Fibroblast of skin of abdomen (primary cell): ENCODE results near the gene TRABD2B.
A peak's percentile ranks its signal among the peaks of the same experiment; 100 is the strongest.

Experiments
- DNase-seq: peaks from one replicate; pipeline ENCODE4 v3.0.0-alpha.2; 2013

TRABD2B gene

GRCh38 chr1:47769295-47769694 lies 227.9 kb downstream of the TRABD2B start:
- DNase-seq = no peak

- DNase-seq = no peak
Observed at GRCh38 chr1:47767741-47768100, 229.5 kb downstream of the TRABD2B start.

DNA sequence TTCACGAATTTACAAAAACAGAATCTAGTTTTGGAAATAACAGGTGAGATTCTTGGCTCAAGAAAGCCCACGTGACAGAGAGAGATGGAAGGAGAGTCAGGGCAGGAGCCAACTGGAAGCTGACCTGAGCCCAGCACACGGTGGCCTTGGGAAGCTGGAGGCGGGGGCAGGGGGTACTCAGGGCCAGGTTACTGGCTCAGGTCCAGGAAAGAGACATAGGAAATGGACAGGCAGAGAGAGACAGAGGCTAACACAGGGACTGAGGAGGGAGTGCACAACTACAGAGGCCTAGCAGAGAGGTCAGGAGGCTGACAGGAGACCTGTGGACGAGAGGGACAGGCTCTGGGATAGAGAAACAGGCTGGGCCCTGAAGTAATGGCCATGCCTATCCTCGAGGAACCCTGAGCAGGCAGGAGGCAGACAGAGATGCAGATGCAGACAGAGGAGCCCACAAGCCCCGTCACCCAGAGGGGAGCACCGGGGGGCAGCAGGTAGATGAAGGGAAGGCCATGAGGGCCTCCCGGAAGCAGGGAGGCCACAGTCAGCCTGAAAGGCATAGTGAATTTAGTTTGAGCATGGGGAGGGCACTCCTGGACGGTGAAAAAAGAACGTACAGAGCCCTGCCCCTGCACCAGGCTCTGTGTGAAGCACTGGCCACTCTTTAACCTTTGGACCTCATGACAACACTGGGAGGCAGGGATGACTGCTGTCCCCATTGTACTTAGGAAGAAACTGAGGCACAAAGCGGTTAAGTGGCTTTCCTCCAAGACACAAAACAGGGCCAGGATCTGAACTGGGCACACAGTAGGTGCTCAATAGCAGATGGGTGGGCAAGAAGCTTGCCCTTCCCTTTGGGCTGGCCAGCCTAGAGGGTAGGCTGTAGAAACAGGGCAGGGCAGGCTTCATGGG lies 230.1 kb downstream of the TRABD2B start:
- DNase-seq = no peak

- no peak for DNase-seq
Observed at GRCh38 chr1:47765742-47766485, 231.3 kb downstream of the TRABD2B start.

DNA sequence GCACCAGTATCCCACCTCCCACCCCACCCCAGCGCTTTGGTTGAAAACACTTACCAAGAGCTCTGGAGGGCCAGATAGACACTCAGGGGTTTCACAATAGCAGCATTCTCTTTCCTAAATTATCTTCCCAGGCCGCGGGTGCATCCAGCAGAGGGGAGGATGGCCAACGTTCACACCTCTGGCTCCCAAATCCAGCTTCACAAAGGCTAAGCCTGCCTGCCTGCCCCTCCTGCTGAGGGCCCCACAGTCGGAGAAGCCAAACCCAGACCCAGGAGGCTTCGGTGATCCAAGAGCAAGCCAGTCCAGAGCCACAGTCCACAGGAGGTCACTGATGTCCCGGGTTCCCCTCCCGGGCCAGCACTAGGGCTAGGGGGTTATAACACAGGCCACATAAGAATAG lies 231.9 kb downstream of the TRABD2B start:
- DNase-seq = no peak

DNA sequence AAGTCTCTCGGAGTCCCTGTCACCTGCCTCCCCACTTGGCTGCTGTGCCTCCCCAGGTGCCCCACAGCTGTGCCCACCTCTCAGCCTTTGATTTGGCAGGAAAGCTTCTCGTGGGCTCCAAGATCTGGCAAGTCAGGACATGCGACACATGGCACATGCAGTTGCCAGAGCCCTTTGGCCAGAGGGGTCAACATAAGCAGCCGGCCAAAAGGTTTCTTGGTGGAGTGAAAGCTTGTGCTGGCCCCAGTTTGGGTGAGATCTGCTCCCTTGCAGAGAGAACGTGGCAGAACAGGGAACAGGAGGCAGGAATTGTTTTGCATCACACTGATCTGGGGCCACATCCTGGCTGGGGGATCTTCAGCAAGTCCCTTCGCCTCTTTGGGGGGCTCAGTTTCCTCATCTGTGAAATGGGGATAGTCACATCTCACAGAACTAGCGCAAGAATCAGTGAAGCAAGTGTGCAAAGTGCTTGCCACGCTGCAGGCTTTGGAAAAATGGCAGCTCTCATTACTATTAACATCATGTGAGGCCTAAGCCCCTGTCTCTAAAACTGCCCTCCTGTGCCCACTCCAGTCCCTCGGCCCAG lies 232.6 kb downstream of the TRABD2B start:
- DNase-seq = no peak

GRCh38 chr1:47763591-47764171 lies 233.5 kb downstream of the TRABD2B start:
- peak; percentile 9 for DNase-seq

DNA sequence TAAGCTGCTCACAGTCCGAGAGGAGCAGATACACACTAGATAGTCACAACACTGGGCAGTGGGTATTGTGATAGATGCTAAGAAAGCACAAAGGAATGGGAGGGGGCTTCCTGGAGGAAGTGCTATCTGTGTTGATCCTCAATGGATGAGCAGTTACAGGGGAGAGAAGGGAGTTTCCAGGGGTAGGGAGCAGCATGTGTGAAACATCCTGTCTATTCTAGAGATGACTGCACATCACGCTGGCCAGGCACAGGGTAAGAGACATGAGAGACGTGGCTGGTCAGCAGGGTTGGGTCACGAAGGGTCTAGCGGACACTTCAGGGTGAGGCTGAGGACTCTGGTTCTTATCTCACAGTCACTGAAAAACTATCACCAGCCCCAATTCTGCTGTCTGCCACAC lies 235.2 kb downstream of the TRABD2B start:
- no peak for DNase-seq

- DNase-seq = no peak
Observed at GRCh38 chr1:47761201-47761930, 235.8 kb downstream of the TRABD2B start.

GRCh38 chr1:47759936-47760629 lies 237.1 kb downstream of the TRABD2B start:
- DNase-seq = no peak

- no peak for DNase-seq
Observed at GRCh38 chr1:47759251-47759935, 237.8 kb downstream of the TRABD2B start.

DNA sequence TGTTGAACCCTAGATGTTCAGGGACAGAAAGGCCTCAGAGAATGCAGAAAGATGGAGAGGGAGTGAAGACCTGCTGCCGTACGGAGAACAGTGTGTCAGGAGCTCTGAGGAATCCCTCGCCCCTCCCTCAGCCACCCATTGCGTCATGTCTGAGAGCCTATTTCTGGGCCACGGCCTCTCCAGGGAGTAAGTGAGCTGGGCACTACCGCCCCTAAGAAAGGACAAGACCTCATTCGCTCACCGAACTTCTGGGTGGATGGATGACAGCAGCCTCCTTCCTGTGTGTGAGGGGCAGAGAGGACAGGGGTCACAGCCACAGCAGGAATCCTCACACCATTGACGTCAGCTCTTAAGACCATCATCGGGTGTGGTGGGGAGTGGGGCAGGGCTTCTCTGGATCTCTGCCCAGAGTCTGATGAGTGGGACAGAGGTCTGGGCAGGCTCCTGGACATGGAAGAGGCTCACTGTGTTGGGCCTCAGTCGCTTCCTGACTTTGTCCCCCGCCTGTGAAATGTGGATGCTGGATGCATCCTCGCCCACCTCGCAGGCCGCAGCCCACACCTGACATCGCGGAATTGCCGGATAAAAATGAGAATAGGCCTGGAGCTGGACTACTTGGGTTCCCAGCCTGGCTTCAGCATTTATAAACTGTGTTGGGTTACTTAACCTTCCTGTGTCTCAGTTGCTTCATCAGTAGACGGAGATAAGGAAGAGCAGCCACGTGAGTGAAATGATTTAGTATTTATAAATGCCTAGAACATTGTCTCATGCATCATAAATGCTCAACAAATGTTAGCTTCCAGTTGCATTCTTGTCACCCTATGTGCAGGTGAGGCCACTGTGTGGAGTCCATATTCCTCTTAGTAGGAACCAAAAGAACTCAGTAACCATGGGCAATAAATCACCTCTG lies 238.6 kb downstream of the TRABD2B start:
- no peak for DNase-seq

DNA sequence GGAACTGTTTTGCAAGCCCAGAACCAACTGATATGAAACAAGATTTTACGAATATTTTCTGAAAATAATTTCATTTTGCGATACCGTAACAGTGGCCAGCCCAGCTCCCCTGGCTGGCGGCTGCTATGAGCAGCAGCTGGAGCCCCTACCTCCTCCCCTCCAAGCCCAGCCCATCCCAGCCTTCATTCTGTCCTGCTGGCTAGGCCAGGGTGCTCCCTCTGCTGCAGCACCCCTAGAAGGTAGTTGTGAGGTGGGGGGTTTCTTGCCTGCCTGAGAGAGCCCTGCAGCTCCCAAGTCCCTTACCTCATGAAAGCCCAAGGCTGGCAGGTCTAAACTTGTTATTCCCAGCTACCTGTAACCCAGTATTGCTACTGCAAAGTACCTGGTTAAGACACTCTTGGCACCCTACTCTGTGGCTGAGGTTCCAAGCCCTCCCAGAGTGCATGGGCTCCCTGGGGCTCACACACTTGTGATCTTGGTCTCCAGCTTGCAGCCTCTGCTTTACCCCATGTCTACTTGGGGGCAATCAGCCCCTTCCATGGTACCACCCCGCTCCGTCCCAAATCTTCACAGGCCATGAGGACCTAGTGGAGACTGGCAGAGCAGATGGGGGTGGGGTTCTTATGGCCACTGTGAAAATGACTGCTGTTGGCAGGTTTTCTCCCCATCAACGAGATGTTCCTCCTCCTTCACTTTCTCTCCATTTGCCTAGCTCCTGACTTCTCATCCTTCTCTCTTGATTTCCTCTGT lies 239.8 kb downstream of the TRABD2B start:
- DNase-seq = no peak

- DNase-seq = no peak
Observed at GRCh38 chr1:47756411-47756810, 240.8 kb downstream of the TRABD2B start.

- DNase-seq = no peak
Observed at GRCh38 chr1:47756006-47756405, 241.2 kb downstream of the TRABD2B start.

- DNase-seq = no peak
Observed at GRCh38 chr1:47755101-47755990, 241.8 kb downstream of the TRABD2B start.

DNA sequence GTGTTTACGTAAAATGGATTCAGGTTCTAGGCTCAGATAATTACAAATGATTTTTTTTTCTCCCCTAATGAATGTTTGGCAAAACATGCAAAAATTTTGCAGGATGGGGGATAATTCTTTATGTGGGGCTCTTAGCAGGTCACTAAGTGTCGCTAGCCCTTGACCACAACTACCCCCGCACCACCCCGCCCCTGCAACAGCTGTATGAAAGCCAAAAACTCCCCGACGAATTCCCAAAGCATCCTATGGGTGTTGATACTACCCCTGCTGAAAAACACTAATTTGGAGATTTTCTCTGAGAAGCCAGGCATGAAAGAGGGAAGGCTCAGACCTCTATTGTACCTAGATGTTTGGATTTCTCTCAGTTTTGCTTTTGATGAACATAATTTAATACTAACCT lies 243.0 kb downstream of the TRABD2B start:
- DNase-seq = no peak

DNA sequence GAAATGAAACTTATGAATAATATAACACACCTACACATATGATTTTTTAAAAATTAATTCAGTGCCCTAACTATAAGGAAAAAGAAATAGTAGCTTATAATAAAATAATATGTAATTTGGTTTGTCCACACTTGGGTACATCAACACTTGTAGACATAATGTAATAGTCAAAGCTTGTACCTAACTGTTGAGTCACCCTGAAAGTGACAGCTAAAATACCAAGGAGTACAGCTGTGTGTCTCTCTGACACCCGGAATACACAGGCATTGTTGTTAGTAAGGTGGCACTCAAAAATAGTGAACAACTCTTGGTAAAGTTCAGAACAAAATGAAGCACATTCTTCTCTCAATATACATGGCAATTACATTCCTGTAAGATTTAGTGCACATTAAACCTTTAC lies 243.4 kb downstream of the TRABD2B start:
- no peak for DNase-seq
